ENCODE measurements around the gene C2CD4B.

C2CD4B gene

GRCh38 chr15:62147149-62147548 is 17.9 kb downstream of the C2CD4B start:
- no peak for DNase-seq

GRCh38 chr15:62145015-62145735 is 19.9 kb downstream of the C2CD4B start:
- no peak for DNase-seq

GRCh38 chr15:62142736-62143135 is 22.3 kb downstream of the C2CD4B start:
- no peak for DNase-seq

- no peak for DNase-seq
Observed at GRCh38 chr15:62141643-62142588, 23.2 kb downstream of the C2CD4B start.

GRCh38 chr15:62141200-62141599 is 23.9 kb downstream of the C2CD4B start:
- no peak for DNase-seq

GRCh38 chr15:62138124-62138523 is 27.0 kb downstream of the C2CD4B start:
- no peak for DNase-seq

- no peak for DNase-seq
Observed at GRCh38 chr15:62136911-62137865, 27.9 kb downstream of the C2CD4B start.

GRCh38 chr15:62135532-62136134 is 29.5 kb downstream of the C2CD4B start:
- no peak for DNase-seq

GRCh38 chr15:62133141-62133540 is 31.9 kb downstream of the C2CD4B start:
- no peak for DNase-seq

GRCh38 chr15:62128916-62129315 is 36.2 kb downstream of the C2CD4B start:
- DNase-seq: no peak

GRCh38 chr15:62126364-62126763 is 38.7 kb downstream of the C2CD4B start:
- DNase-seq: no peak

GRCh38 chr15:62125773-62126172 is 39.3 kb downstream of the C2CD4B start:
- DNase-seq: no peak

GRCh38 chr15:62124973-62125303 is 40.1 kb downstream of the C2CD4B start:
- no peak for DNase-seq

- no peak for DNase-seq
Observed at GRCh38 chr15:62124176-62124972, 40.7 kb downstream of the C2CD4B start.

GRCh38 chr15:62122249-62122648 is 42.8 kb downstream of the C2CD4B start:
- DNase-seq: no peak

- no peak for DNase-seq
Observed at GRCh38 chr15:62121273-62122015, 43.6 kb downstream of the C2CD4B start.

- DNase-seq: no peak
Observed at GRCh38 chr15:62120776-62121175, 44.3 kb downstream of the C2CD4B start.

- no peak for DNase-seq
Observed at GRCh38 chr15:62119874-62120273, 45.2 kb downstream of the C2CD4B start.

GRCh38 chr15:62119227-62119864 is 45.7 kb downstream of the C2CD4B start:
- no peak for DNase-seq

GRCh38 chr15:62118520-62119226 is 46.4 kb downstream of the C2CD4B start:
- DNase-seq: no peak
